OCI-LY1 (cell line): ENCODE data around the gene SELENOW.

Experiments
- H2AFZ ChIP-seq: fragments of 200-600 bp; sonication (generic), shearing (Covaris generic); 2 replicates; pipeline ENCODE4 v1.6.0; 2014; ENCODE audit warnings: antibody characterized with exemption, mild to moderate bottlenecking, low read length
- H3F3A ChIP-seq: fragments of 200-600 bp; sonication (generic), shearing (Covaris generic); 2 replicates; pipeline ENCODE4 v1.6.0; 2014; ENCODE audit warnings: mild to moderate bottlenecking, antibody characterized with exemption, low read length, moderate library complexity; ENCODE audit not compliant: insufficient read depth
- H3K27ac ChIP-seq: fragments of 200-600 bp; sonication (generic); 2 replicates; pipeline ENCODE4 v1.5.1; 2014; ENCODE audit warnings: low read length, mixed run types, mild to moderate bottlenecking, low read depth; ENCODE audit not compliant: poor library complexity, severe bottlenecking
- H3K27me3 ChIP-seq: fragments of 200-600 bp; sonication (generic); 2 replicates; pipeline ENCODE4 v1.6.0; 2014; ENCODE audit warnings: antibody characterized with exemption, mild to moderate bottlenecking, low read length, moderate library complexity; ENCODE audit not compliant: insufficient read depth
- H3K36me3 ChIP-seq: fragments of 200-600 bp; sonication (generic); 2 replicates; pipeline ENCODE4 v1.6.1; 2014; ENCODE audit warnings: mild to moderate bottlenecking, antibody characterized with exemption, low read length, moderate library complexity, mixed read lengths; ENCODE audit not compliant: insufficient read depth
- H3K4me1 ChIP-seq: fragments of 200-600 bp; sonication (generic); 2 replicates; pipeline ENCODE4 v1.5.1; 2014; ENCODE audit warnings: mild to moderate bottlenecking, low read length, moderate library complexity; ENCODE audit not compliant: insufficient read depth, severe bottlenecking
- H3K4me2 ChIP-seq: fragments of 200-600 bp; sonication (generic), shearing (Covaris generic); 2 replicates; pipeline ENCODE4 v1.6.1; 2014; ENCODE audit warnings: low read length
- H3K4me3 ChIP-seq: fragments of 200-600 bp; sonication (generic); 2 replicates; pipeline ENCODE4 v1.5.1; 2014; ENCODE audit warnings: low read length, low read depth, mild to moderate bottlenecking, mixed read lengths; ENCODE audit not compliant: poor library complexity, severe bottlenecking
- H3K79me2 ChIP-seq: fragments of 200-600 bp; shearing (Covaris generic); 2 replicates; pipeline ENCODE4 v1.6.1; 2016; ENCODE audit warnings: mixed run types, low read length, mixed read lengths; ENCODE audit not compliant: insufficient read depth
- H3K9ac ChIP-seq: fragments of 200-600 bp; sonication (generic), shearing (Covaris generic); 2 replicates; pipeline ENCODE4 v1.6.1; 2014; ENCODE audit warnings: mild to moderate bottlenecking, low read length, mixed read lengths
- H3K9me2 ChIP-seq: fragments of 200-600 bp; sonication (generic), shearing (Covaris generic); 2 replicates; pipeline ENCODE4 v1.6.1; 2014; ENCODE audit warnings: low read depth, mild to moderate bottlenecking, low read length, mixed read lengths
- H3K9me3 ChIP-seq: fragments of 200-600 bp; shearing (Covaris generic); 2 replicates; pipeline ENCODE4 v1.6.1; 2014; ENCODE audit warnings: low read length, mixed read lengths
- H4K20me1 ChIP-seq: fragments of 200-600 bp; sonication (generic), shearing (Covaris generic); 2 replicates; pipeline ENCODE4 v1.6.0; 2016; ENCODE audit warnings: mild to moderate bottlenecking, low read length; ENCODE audit not compliant: insufficient read depth
- CTCF ChIP-seq: fragments of 200-600 bp; sonication (generic), shearing (Covaris generic); IDR thresholded peaks from 2 replicates; pipeline ENCODE4 v1.5.1; 2017; ENCODE audit warnings: mild to moderate bottlenecking, antibody characterized with exemption, low read length, moderate library complexity, mixed read lengths
- EZH2 ChIP-seq: fragments of 200-600 bp; sonication (generic), shearing (Covaris generic); IDR thresholded peaks from 2 replicates; pipeline ENCODE4 v1.8.0; 2017; ENCODE audit warnings: borderline replicate concordance, mixed run types, mild to moderate bottlenecking, antibody characterized with exemption, low read length, moderate library complexity, mixed read lengths

SELENOW gene

GRCh38 chr19:47755065-47755761, 23.3 kb upstream of the SELENOW start:
- Histone ChIP-seq H3K4me3 (no peak overlapping the region), H3K4me1 (no peaks in the 10 kb centered on the region), H3K9ac (no peak overlapping the region), H3K27ac (no peak overlapping the region), H3K9me2 (no peaks in the 10 kb centered on the region), H3K4me2 (no peak overlapping the region), H3K79me2 (no peaks in the 10 kb centered on the region), H3F3A (no peaks in the 10 kb centered on the region), H3K36me3 (peaks cover 88% of the 10 kb centered on the region), H3K9me3 (no peaks in the 10 kb centered on the region), H2AFZ (no peak overlapping the region), H4K20me1 (no peaks in the 10 kb centered on the region), H3K27me3 (no peaks in the 10 kb centered on the region)
- TF ChIP-seq CTCF (no peak), EZH2 (no peak)

GRCh38 chr19:47755762-47756626, 22.5 kb upstream of the SELENOW start:
- TF ChIP-seq CTCF (no peak), EZH2 (no peak)
- no peaks in the 10 kb centered on the region for H4K20me1 ChIP-seq
- H3F3A ChIP-seq = no peaks in the 10 kb centered on the region
- H2AFZ ChIP-seq = no peak overlapping the region
- no peak overlapping the region for H3K4me3 ChIP-seq
- no peak overlapping the region for H3K4me2 ChIP-seq
- no peaks in the 10 kb centered on the region for H3K27me3 ChIP-seq
- H3K79me2 ChIP-seq = no peaks in the 10 kb centered on the region
- H3K9ac ChIP-seq = no peak overlapping the region
- H3K9me2 ChIP-seq = no peaks in the 10 kb centered on the region
- H3K4me1 ChIP-seq = no peaks in the 10 kb centered on the region
- H3K27ac ChIP-seq = no peak overlapping the region
- peaks cover 80% of the 10 kb centered on the region for H3K36me3 ChIP-seq
- no peaks in the 10 kb centered on the region for H3K9me3 ChIP-seq

- H3K9ac ChIP-seq = no peak overlapping the region
- no peaks in the 10 kb centered on the region for H3K9me3 ChIP-seq
- H3K79me2 ChIP-seq = no peaks in the 10 kb centered on the region
- no peaks in the 10 kb centered on the region for H3K9me2 ChIP-seq
- H3K4me2 ChIP-seq = no peak overlapping the region
- H3K27ac ChIP-seq = no peak overlapping the region
- no peak overlapping the region for H3K4me3 ChIP-seq
- H3K27me3 ChIP-seq = no peaks in the 10 kb centered on the region
- no peak for TF ChIP-seq EZH2
- TF ChIP-seq CTCF = no peak
- no peak overlapping the region for H2AFZ ChIP-seq
- peaks cover 74% of the 10 kb centered on the region for H3K36me3 ChIP-seq
- no peaks in the 10 kb centered on the region for H3K4me1 ChIP-seq
- no peaks in the 10 kb centered on the region for H4K20me1 ChIP-seq
- no peaks in the 10 kb centered on the region for H3F3A ChIP-seq
Observed at GRCh38 chr19:47756627-47756929, 21.9 kb upstream of the SELENOW start.
